KOPT-K1 (cell line): Measurements from ENCODE around the gene KLHDC4.
"Not testable (repeated sequence)": the region's sequence is repeated elsewhere in the genome, so short reads cannot be mapped to it uniquely, and the experiment has no call there.

Source experiments
- H3K27ac ChIP-seq: fragments of 200-600 bp; sonication (generic); 2 replicates; pipeline ENCODE4 v1.5.1; 2016; ENCODE audit warnings: antibody characterized with exemption, mild to moderate bottlenecking, low read depth, low read length; ENCODE audit not compliant: poor library complexity, severe bottlenecking
- H3K36me3 ChIP-seq: fragments of 200-600 bp; sonication (generic); 2 replicates; pipeline ENCODE4 v1.5.1; 2017; ENCODE audit warnings: antibody characterized with exemption, mild to moderate bottlenecking, low read length, moderate library complexity; ENCODE audit not compliant: insufficient read depth
- H3K9me3 ChIP-seq: fragments of 200-600 bp; sonication (generic); 2 replicates; pipeline ENCODE4 v1.5.1; 2017; ENCODE audit warnings: antibody characterized with exemption, low read length, mild to moderate bottlenecking; ENCODE audit not compliant: insufficient read depth, poor library complexity, severe bottlenecking

Gene KLHDC4

GRCh38 chr16:87792205-87792565 is 26.4 kb upstream of the KLHDC4 start:
- H3K36me3 ChIP-seq: no peaks in the 10 kb centered on the region
- H3K27ac ChIP-seq: no peak overlapping the region
- H3K9me3 ChIP-seq: no peaks in the 10 kb centered on the region

DNA sequence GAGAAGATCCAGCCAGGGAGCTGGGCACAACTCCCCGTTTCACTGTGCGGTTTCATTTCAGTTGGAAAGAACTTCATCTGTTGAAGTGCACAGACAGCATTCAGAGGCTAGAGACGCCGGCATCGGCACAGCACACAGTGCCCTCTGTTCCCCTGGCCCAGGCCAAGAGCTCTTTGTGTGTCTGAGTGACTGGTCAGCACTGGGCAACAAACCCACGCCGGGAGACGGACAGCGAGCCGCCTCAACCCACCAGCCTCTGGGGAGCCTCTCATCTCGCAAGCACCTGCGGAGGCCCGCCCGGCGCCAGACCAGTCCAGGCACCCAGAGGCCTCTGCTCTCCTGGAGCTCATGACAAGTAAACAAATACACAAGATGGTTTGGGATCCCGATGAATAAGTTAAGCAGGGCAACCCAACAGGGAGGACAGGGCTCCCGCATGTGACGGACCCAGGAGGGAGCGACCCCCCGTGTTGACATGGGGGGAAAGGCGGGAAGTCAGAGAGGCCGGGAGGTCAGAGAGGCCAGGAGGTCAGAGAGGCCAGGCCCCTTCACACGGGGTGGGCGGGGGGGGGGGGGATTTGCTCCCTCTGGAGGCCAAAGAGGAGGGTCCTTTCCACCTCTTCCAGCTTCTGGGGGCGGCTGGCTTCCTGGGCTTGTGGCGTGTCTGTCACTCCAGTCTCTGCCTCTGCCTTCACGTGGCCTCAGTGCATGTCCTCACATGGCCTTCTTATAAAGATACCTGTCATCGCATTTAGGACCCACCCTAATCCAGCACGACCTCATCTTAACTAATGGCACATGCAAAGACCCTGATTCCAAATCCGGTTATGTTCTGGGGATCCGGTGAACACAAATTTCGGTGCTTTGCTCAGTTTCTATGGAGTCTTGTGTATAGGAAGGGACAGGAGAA is 25.8 kb upstream of the KLHDC4 start:
- Histone ChIP-seq H3K27ac (no peak overlapping the region), H3K36me3 (no peaks in the 10 kb centered on the region), H3K9me3 (no peaks in the 10 kb centered on the region)

DNA sequence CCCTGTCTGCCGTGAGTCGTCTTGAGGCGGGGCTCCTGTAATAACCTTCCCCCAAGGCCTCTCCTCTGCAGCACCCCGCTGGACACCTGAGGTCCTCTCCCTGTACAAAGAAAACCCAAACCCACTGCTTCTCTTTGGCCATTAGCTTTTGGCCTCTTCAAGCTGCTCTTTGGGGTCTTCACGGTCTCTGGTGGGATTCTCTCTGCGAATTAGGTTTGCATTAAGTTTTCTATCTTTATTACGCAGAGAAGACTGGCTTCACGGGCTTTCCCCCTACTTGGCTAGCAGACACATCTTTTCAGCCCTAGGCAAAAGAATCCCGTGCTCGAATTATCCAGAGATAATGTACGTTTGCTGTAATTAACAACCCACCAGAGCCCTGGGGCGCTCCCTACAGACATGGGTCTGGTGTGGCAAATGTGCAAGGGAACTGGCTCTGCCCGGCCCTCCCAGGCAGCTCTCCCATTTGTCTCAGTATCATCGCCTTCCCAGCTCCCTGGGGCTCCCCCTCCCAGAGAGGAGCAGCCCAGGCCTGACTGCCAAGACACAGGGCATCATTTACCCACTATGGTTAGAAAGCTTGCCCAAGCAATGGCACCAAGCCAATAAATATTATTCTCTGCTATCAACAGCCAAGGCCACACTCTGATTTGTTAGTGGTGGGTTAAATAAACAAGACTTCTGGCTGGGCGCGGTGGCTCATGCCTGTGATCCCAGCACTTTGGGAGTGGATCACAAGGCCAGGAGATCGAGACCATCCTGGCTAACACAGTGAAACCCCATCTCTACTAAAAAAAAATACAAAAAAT is 24.7 kb upstream of the KLHDC4 start:
- no peak overlapping the region for H3K27ac ChIP-seq
- H3K36me3 ChIP-seq: no peaks in the 10 kb centered on the region
- no peaks in the 10 kb centered on the region for H3K9me3 ChIP-seq

GRCh38 chr16:87789437-87790291 is 23.9 kb upstream of the KLHDC4 start:
- no peak overlapping the region for H3K27ac ChIP-seq
- no peaks in the 10 kb centered on the region for H3K9me3 ChIP-seq
- H3K36me3 ChIP-seq: no peaks in the 10 kb centered on the region

GRCh38 chr16:87788730-87789436 is 23.1 kb upstream of the KLHDC4 start:
- H3K27ac ChIP-seq, H3K9me3 ChIP-seq, H3K36me3 ChIP-seq: not testable (repeated sequence)

- H3K27ac ChIP-seq, H3K36me3 ChIP-seq, H3K9me3 ChIP-seq: not testable (repeated sequence)
These were observed 21.8 kb upstream of the KLHDC4 start for GRCh38 chr16:87787451-87788091.

- H3K9me3 ChIP-seq: no peaks in the 10 kb centered on the region
- no peak overlapping the region for H3K27ac ChIP-seq
- no peaks in the 10 kb centered on the region for H3K36me3 ChIP-seq
These were observed 19.0 kb upstream of the KLHDC4 start for GRCh38 chr16:87784812-87785211.

DNA sequence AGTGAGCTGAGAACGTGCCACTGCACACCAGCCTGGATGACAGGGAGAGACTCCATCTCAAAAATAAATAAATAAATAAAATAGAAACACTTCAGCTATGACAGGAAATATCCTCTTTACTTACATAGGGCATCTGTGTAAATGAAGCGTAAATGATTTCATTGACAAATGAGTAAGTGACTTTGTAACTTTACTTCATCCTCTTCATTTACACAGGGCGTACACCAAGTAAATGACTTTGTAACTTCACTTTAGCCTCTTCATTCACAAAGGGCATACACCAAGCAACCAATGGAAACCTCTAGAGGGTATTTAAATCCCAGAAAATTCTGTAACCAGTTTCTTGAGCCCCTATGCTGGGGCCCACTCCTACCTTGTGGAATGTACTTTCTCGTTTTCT is 16.2 kb upstream of the KLHDC4 start:
- Histone ChIP-seq H3K9me3 (no peaks in the 10 kb centered on the region), H3K36me3 (no peaks in the 10 kb centered on the region), H3K27ac (no peak overlapping the region)

- Histone ChIP-seq H3K36me3 (no peaks in the 10 kb centered on the region), H3K27ac (peak overlapping the region; percentile 92), H3K9me3 (no peaks in the 10 kb centered on the region)
These were observed 14.7 kb upstream of the KLHDC4 start for GRCh38 chr16:87780385-87780989.

- Histone ChIP-seq H3K9me3 (no peaks in the 10 kb centered on the region), H3K36me3 (no peaks in the 10 kb centered on the region), H3K27ac (peak overlapping the region; percentile 92)
These were observed 13.2 kb upstream of the KLHDC4 start for GRCh38 chr16:87778830-87779579.

DNA sequence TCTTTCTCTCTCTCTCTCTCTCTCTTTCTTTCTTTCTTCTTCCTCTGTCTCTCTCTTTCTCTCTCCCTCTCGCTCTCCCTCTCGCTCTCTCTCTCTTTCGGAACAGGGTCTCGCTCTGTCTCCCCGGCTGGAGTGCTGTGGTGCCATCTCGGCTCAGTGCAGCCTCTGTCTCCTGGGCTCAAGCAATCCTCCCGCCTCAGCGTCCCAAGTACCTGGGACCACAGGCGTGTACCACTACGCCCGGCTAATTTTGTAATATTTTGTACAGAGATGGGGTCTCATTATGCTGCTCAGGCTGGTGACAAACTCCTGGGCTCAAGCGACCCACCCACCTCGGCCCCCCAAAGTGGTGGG is 12.7 kb upstream of the KLHDC4 start:
- Histone ChIP-seq H3K27ac (peak overlapping the region; percentile 92), H3K36me3 (no peaks in the 10 kb centered on the region), H3K9me3 (no peaks in the 10 kb centered on the region)

DNA sequence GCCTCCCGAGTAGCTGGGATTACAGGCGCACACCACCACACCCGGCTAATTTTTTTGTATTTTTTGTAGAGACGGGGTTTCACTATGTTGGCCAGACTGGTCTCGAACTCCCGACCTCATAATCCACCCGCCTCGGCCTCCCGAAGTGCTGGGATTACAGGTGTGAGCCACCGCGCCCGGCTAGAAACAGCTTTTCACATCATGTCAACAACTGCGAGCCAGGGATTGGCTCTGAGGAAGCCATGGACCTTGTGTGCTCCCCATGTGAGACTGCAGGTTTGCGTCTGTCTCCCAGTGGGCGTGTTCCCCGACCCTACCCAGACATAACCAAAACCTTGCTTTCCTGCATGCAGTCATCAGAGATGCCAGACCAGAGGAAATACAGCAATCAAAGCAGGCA is 8.1 kb upstream of the KLHDC4 start:
- H3K36me3 ChIP-seq, H3K27ac ChIP-seq: not testable (repeated sequence)

GRCh38 chr16:87767456-87767855 is 1.7 kb upstream of the KLHDC4 start:
- not testable (repeated sequence) for H3K27ac ChIP-seq, H3K9me3 ChIP-seq
- H3K36me3 ChIP-seq: peaks cover 18% of the 10 kb centered on the region

More for the DNA sequence above, 8.1 kb upstream of the KLHDC4 start:
- not testable (repeated sequence) for H3K9me3 ChIP-seq
